Chondrocyte (in vitro differentiated cells): ENCODE data around the gene RABGAP1L. TPM values are rescaled to one million over a fixed set of nuclear protein-coding genes. Genes with fewer than 3 reads are reported as not detected.

Experiments used
- DNase-seq: peaks from one replicate; pipeline ENCODE4 v3.0.0; 2021; ENCODE audit warnings: mixed read lengths, low spot score
- H3K27ac Mint-ChIP-seq: one replicate; pipeline ENCODE4 v1.8.0; 2021; ENCODE audit warnings: mild to moderate bottlenecking, moderate library complexity, mixed read lengths; ENCODE audit not compliant: unreplicated experiment
- H3K27me3 Mint-ChIP-seq: 2 replicates; pipeline ENCODE4 v1.8.0; 2021; ENCODE audit warnings: low read depth, mixed read lengths
- H3K36me3 Mint-ChIP-seq: 2 replicates; pipeline ENCODE4 v1.8.0; 2021; ENCODE audit warnings: low read depth, mixed read lengths
- H3K4me1 Mint-ChIP-seq: 2 replicates; pipeline ENCODE4 v1.8.0; 2021; ENCODE audit warnings: low read depth, mild to moderate bottlenecking, mixed read lengths
- H3K4me3 Mint-ChIP-seq: one replicate; pipeline ENCODE4 v1.8.0; 2021; ENCODE audit warnings: mild to moderate bottlenecking, moderate library complexity, mixed read lengths; ENCODE audit not compliant: unreplicated experiment
- H3K9me3 Mint-ChIP-seq: 2 replicates; pipeline ENCODE4 v1.8.0; 2021; ENCODE audit warnings: low read depth, mixed read lengths
- total RNA-seq: library from RNA; stranded (reverse); gene quantifications from 3 replicates; pipeline ENCODE4 v1.2.1, GENCODE V29; 2021
- TF ChIP-seq, protein P1 (sequence below): fragments of 200-600 bp; sonication (generic); IDR thresholded peaks from 2 replicates; pipeline ENCODE4 v1.5.0; 2021; ENCODE audit warnings: antibody characterized with exemption, mild to moderate bottlenecking, moderate library complexity

Gene RABGAP1L
- total RNA-seq, 1 donor from 2014 or later = 27.1 TPM

DNA sequence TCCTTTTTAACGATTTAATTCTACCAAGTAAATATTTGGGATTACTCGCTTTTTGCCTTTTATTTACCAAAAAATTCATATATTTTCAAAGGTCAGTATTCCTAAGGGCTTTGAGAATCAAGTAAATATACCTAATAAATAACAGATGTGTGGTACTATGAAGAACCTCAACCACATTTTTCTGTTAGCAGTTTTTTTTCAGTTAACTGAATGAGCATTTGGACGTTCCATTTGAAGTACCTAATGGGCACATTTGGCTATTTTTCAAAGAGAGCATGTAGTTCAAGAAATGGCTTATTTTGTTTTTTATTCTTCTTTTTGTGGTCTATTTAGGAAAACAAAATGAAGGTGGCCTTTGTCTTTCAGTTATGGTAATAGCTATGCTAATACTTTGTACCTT lies 541.5 kb downstream of the RABGAP1L start:
- Mint-ChIP-seq H3K27ac (no peak overlapping the region), H3K9me3 (no peaks in the 10 kb centered on the region), H3K4me1 (no peaks in the 10 kb centered on the region), H3K36me3 (no peaks in the 10 kb centered on the region), H3K4me3 (no peak overlapping the region), H3K27me3 (no peaks in the 10 kb centered on the region)
- TF ChIP-seq, protein P1, sequence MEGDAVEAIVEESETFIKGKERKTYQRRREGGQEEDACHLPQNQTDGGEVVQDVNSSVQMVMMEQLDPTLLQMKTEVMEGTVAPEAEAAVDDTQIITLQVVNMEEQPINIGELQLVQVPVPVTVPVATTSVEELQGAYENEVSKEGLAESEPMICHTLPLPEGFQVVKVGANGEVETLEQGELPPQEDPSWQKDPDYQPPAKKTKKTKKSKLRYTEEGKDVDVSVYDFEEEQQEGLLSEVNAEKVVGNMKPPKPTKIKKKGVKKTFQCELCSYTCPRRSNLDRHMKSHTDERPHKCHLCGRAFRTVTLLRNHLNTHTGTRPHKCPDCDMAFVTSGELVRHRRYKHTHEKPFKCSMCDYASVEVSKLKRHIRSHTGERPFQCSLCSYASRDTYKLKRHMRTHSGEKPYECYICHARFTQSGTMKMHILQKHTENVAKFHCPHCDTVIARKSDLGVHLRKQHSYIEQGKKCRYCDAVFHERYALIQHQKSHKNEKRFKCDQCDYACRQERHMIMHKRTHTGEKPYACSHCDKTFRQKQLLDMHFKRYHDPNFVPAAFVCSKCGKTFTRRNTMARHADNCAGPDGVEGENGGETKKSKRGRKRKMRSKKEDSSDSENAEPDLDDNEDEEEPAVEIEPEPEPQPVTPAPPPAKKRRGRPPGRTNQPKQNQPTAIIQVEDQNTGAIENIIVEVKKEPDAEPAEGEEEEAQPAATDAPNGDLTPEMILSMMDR = no peak
- no peak for DNase-seq

DNA sequence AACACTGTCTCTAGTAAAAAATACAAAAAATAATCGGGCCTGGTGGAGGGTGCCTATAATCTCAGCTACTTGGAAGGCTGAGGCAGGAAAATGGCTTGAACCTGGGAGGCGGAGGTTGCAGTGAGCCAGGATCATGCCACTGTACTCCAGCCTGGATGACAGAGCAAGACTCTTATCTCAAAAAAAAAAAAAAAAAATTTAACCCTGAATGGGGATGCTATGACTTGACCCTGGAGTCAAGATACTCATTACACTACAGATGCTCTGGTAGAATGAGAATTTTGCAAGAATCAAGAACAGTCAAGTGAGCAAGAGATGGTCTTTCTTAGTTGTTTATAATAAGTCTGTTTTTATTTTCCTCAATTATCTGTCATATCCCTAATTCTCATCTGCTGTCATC lies 542.2 kb downstream of the RABGAP1L start:
- Mint-ChIP-seq H3K36me3 (no peaks in the 10 kb centered on the region), H3K4me3 (no peak overlapping the region), H3K4me1 (no peaks in the 10 kb centered on the region), H3K27me3 (no peaks in the 10 kb centered on the region), H3K9me3 (no peaks in the 10 kb centered on the region), H3K27ac (no peak overlapping the region)
- no peak for DNase-seq
- TF ChIP-seq, protein P1 = no peak

DNA sequence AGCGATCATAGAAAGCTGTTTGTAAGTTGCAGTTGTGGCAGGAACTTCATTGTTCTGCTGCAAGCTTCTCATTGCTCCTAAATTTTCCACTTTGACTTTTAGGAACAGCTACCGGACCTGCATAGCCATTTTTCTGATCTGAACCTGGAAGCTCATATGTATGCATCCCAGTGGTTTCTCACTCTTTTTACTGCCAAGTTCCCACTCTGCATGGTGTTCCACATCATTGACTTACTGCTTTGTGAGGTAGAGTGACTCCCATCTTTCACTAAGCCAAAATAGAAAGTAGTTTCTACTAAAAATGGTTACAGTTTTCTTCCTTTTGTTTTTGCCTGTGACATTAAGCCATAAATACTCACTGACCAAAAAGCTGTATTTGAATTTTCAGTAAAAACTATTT lies 542.7 kb downstream of the RABGAP1L start:
- no peaks in the 10 kb centered on the region for H3K4me1 Mint-ChIP-seq
- DNase-seq = no peak
- TF ChIP-seq, protein P1 = no peak
- no peaks in the 10 kb centered on the region for H3K27me3 Mint-ChIP-seq
- no peaks in the 10 kb centered on the region for H3K36me3 Mint-ChIP-seq
- no peak overlapping the region for H3K27ac Mint-ChIP-seq
- no peak overlapping the region for H3K4me3 Mint-ChIP-seq
- H3K9me3 Mint-ChIP-seq = no peaks in the 10 kb centered on the region

DNA sequence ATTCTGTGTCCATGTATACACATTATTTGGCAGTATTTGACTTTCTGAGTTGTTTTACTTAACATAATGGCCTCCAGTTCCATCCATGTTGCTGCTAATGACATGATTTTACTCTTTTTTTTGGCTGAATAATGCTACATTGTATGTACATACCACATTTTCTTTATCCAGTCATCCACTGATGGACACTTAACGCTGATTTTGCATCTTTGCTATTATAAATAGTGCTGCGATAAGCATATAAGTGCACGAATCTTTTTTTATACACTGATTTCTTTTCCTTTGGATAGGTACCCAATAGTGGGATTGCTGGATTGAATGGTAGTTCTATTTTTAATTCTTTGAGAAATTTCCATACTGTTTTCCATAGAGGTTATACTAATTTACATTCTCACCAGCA lies 544.0 kb downstream of the RABGAP1L start:
- TF ChIP-seq, protein P1 = no peak
- no peak overlapping the region for H3K4me3 Mint-ChIP-seq
- H3K9me3 Mint-ChIP-seq = no peaks in the 10 kb centered on the region
- H3K4me1 Mint-ChIP-seq = no peaks in the 10 kb centered on the region
- H3K36me3 Mint-ChIP-seq = no peaks in the 10 kb centered on the region
- no peaks in the 10 kb centered on the region for H3K27me3 Mint-ChIP-seq
- DNase-seq = no peak
- no peak overlapping the region for H3K27ac Mint-ChIP-seq

DNA sequence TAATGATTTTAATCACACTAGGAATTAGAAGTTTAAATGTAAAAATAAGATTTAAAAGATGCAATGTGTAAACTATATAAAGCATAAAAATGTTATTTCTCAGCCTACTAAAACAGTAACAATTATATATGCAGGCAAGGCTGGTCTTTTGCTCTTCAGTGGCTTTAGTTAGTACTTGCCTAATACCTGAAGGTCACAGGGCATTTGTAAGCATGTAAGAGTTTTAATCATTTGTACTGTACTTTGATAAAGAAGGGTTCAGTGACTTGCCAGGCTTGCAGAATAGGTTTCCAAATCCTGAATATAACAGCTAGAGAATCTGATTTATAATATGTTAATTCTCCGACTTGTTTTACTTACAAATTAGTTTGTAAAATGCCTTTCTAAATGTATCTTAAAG lies 545.0 kb downstream of the RABGAP1L start:
- no peak overlapping the region for H3K27ac Mint-ChIP-seq
- no peak overlapping the region for H3K4me3 Mint-ChIP-seq
- TF ChIP-seq, protein P1 = no peak
- DNase-seq = no peak
- H3K4me1 Mint-ChIP-seq = no peaks in the 10 kb centered on the region
- H3K9me3 Mint-ChIP-seq = no peaks in the 10 kb centered on the region
- no peaks in the 10 kb centered on the region for H3K36me3 Mint-ChIP-seq
- H3K27me3 Mint-ChIP-seq = no peaks in the 10 kb centered on the region
